Right lobe of liver (tissue), 4 donors: ENCODE data around the gene ACTN1.

ENCODE experiments used
- CTCF ChIP-seq, 4 donors: fragments of 200-600 bp in 3 of 4; fragments of 450-650 bp in 1 of 4; IDR thresholded peaks; one replicate each; pipeline versions ENCODE4 v1.5.1 to v1.8.0; 2016 to 2022; ENCODE audit warnings: antibody characterized with exemption in 4 of 4, mild to moderate bottlenecking in 2 of 4
- POLR2A ChIP-seq: fragments of 450-650 bp; IDR thresholded peaks from one replicate; pipeline ENCODE4 v1.6.1; 2017; ENCODE audit warnings: antibody characterized with exemption, mild to moderate bottlenecking
- donor health status: DM: no; HTN: no; CAD: no.
- donor health status: DM: no; HTN: no; CAD: no.
- donor health status: DM: no; HTN: yes; CAD: no.

GRCh38 chr14:68928770-68929550 is 50.1 kb downstream of the ACTN1 start:
- no peak for TF ChIP-seq CTCF (IDR thresholded peaks at IDR 0.05)
- no peak for TF ChIP-seq POLR2A
